ENCODE data around the gene NRL. TPM values are rescaled to one million over a fixed set of nuclear protein-coding genes. Genes with fewer than 3 reads are reported as not detected.

Gene NRL
- total RNA-seq, 1 experiment from 2014 or later: 0.87 TPM

DNA sequence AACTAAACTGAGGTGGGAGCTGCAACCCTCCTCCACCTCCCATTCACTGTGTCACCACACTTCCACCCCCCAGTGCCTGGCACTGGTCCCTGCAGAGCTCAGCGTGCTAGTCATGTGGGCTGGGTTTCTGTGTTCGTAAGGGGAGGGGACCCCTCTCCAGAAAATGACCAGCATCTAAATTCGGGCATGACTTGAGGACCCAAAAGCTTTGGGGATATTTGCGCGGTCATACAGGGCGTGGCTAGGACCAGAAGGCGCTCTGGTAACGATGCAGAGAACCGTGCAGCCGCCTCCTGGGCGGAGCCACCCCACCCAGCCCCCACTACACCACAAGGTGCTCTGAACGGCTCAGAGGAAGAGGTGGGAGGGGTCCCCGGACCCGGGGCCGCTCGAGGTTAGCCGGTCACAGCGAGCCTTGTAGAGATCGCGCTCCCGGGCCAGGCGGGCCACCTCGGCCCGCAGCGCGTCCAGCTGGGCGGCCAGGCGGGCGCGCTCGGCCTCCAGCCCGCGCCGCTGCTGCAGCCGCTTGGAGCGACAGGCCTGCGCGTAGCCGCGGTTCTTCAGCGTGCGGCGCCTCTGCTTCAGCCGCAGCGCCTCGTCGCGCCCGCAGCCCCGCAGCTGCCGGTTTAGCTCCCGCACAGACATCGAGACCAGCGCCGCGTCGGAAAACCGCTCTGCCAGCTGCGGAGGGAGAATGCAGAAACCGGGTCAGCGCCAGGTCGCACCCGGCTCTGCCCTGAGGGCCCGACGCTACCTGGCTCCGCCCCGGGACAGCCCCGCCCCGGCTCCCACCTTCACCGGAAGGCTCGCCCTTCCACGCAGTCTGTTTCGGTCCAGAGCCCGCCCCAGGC, 33.6 kb downstream of the NRL start:
- Histone ChIP-seq H3K27me3 (ENCODE audit: control insufficient read depth, insufficient read depth, low read length) (peaks cover 21% of the 10 kb centered on the region), H3K36me3 (replicated peaks; ENCODE audit: control insufficient read depth, insufficient read depth, low read length) (no peaks in the 10 kb centered on the region), H3K4me3 (ENCODE audit: insufficient read depth, low read depth, low read length) (peak overlapping the region; percentile 75)
- peak; percentile 94 for DNase-seq

DNA sequence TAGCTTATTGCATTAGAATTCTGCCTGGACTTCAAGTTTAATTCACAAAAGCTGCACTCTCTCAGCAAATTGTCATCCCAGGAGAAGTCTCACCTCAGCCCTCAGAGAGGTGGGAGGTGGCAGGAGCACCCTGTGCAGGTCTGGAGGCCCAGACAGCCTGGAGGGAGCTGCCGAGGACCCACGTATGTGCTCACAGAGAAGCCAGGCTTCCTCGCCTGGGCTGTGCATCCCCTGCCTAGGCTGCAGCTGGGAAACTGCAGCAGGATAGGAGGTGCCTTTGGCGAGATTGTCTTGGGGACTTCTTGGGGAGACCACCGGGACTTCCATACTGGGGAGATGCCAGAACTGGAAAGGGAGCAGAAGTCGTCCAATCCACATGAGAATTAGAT, 34.6 kb downstream of the NRL start:
- no peak overlapping the region for H3K4me3 ChIP-seq (ENCODE audit: insufficient read depth, low read depth, low read length)
- H3K36me3 ChIP-seq (replicated peaks; ENCODE audit: control insufficient read depth, insufficient read depth, low read length): no peaks in the 10 kb centered on the region
- H3K27me3 ChIP-seq (ENCODE audit: control insufficient read depth, insufficient read depth, low read length): peaks cover 19% of the 10 kb centered on the region
- no peak for DNase-seq

DNA sequence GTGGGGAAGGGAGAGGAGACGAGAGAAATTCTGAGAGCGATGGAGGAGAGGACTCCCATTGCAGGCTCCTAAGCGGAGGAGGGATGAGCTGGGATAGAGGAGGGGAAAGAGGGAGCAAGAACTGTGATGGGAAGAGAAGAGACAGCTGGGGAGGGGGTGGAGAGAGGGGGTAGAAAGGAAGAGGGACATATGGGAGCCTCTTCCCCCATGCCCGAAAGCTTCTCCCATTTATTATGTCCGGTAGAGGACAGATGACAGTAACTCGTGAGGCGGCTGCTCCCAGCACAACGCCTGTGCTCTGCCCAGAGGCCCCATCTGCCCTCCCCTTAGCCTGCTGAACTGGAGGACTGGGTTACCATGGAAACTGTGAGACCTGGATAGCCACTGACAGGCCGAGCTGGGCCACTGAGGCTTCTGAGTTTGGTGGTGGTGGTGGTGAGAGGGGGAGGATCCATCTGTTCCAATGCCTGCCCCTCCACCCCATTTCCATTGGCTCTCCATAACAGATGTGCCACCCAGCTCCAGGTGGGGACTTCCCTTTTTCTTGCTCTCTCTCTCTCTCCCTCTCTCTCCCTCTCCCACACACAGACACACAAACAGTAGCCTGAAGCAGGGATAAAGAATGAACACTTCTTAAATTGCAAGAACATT, 35.1 kb downstream of the NRL start:
- H3K27me3 ChIP-seq (ENCODE audit: control insufficient read depth, insufficient read depth, low read length): peaks cover 19% of the 10 kb centered on the region
- no peak overlapping the region for H3K4me3 ChIP-seq (ENCODE audit: insufficient read depth, low read depth, low read length)
- peak; percentile 91 for DNase-seq
- no peaks in the 10 kb centered on the region for H3K36me3 ChIP-seq (replicated peaks; ENCODE audit: control insufficient read depth, insufficient read depth, low read length)

DNA sequence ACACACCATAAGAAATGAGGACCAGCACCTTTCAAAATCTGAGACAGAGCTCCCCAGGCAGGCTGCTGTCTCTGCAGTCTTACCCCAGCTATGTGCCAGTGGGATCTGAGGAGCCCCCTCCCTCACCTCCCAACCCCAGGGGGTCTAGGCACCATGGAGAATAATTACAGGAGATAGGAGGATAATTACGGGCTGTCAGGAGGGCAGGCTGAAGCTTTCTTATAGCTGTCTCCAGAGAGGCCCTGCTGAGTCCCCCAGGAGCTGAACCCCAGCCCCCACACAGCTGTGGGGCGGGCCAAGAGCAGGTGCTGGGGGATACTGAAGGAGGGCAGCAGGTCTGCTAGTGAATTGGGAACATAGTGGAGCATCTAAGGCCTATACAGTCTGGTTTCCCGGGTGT, 36.6 kb downstream of the NRL start:
- DNase-seq: peak; percentile 48
- Histone ChIP-seq H3K36me3 (replicated peaks; ENCODE audit: control insufficient read depth, insufficient read depth, low read length) (no peaks in the 10 kb centered on the region), H3K27me3 (ENCODE audit: control insufficient read depth, insufficient read depth, low read length) (peaks cover 19% of the 10 kb centered on the region), H3K4me3 (ENCODE audit: insufficient read depth, low read depth, low read length) (no peak overlapping the region)

DNA sequence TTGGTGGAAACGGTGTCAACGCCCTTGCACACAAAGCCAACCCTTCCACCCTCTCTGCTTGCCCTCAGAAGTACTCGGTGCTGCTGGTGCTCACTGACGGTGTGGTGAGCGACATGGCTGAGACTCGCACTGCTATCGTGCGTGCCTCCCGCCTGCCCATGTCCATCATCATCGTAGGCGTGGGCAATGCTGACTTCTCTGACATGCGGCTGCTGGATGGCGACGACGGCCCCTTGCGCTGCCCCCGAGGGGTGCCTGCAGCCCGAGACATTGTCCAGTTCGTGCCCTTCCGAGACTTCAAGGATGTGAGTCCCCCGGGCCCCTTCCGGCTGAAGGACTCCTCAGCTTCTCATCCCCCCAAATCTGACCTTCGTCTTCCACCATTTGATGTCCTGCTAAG, 37.7 kb downstream of the NRL start:
- DNase-seq: no peak
- Histone ChIP-seq H3K36me3 (replicated peaks; ENCODE audit: control insufficient read depth, insufficient read depth, low read length) (no peaks in the 10 kb centered on the region), H3K4me3 (ENCODE audit: insufficient read depth, low read depth, low read length) (no peak overlapping the region), H3K27me3 (ENCODE audit: control insufficient read depth, insufficient read depth, low read length) (peaks cover 11% of the 10 kb centered on the region; the same call in 1 of the 2 replicates)

DNA sequence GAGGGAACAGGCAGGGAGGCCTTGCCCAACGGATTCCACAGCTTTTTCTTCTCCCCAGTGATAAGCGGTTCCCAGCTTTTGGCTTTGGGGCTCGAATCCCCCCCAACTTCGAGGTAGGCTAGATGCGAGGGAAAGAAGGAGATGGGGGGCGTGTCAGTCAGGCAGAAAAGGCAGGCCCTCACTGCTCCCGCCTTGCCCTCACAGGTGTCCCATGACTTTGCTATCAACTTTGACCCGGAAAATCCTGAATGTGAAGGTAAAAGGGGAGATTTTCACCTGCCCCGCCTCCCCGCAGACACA, 38.5 kb downstream of the NRL start:
- Histone ChIP-seq H3K36me3 (replicated peaks; ENCODE audit: control insufficient read depth, insufficient read depth, low read length) (no peaks in the 10 kb centered on the region), H3K4me3 (ENCODE audit: insufficient read depth, low read depth, low read length) (no peak overlapping the region), H3K27me3 (ENCODE audit: control insufficient read depth, insufficient read depth, low read length) (peaks cover 4% of the 10 kb centered on the region; the same call in 1 of the 2 replicates)
- DNase-seq: peak; percentile 53

DNA sequence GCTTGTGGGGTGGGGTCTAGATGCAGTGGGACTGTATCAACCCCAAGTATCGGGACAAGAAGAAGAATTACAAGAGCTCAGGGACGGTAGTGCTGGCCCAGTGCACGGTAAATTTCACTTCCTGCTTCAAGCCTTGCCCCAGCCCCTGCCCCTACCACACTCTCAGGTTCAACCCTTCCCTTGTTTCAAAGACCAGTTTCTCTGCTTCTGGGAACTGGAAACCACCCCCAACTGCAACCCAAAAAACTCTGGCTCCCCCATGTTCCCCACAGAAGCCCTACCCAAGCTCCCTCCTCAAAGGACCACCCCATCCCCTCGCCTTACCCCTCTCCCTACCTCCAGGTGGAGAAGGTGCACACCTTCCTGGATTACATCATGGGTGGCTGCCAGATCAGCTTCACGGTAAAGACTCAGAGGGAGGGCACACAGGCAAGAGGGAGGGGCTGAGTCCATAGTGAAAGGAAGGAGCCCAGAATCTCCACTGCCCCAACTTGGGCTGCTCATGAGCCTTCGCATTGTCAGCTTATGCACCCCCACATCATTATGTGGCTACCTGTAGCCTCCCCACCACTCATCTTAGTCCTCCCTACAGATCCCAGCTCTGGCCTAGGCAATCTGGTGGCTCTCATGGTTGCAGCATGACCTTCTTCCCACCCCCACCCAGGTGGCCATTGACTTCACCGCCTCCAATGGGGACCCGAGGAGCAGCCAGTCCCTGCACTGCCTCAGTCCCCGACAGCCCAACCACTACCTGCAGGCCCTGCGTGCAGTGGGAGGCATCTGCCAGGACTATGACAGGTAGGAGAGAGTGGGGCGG, 39.1 kb downstream of the NRL start:
- no peaks in the 10 kb centered on the region for H3K36me3 ChIP-seq (replicated peaks; ENCODE audit: control insufficient read depth, insufficient read depth, low read length)
- H3K27me3 ChIP-seq (ENCODE audit: control insufficient read depth, insufficient read depth, low read length): peaks cover 4% of the 10 kb centered on the region; the same call in 1 of the 2 replicates
- H3K4me3 ChIP-seq (ENCODE audit: insufficient read depth, low read depth, low read length): no peak overlapping the region
- peak; percentile 52 for DNase-seq

DNA sequence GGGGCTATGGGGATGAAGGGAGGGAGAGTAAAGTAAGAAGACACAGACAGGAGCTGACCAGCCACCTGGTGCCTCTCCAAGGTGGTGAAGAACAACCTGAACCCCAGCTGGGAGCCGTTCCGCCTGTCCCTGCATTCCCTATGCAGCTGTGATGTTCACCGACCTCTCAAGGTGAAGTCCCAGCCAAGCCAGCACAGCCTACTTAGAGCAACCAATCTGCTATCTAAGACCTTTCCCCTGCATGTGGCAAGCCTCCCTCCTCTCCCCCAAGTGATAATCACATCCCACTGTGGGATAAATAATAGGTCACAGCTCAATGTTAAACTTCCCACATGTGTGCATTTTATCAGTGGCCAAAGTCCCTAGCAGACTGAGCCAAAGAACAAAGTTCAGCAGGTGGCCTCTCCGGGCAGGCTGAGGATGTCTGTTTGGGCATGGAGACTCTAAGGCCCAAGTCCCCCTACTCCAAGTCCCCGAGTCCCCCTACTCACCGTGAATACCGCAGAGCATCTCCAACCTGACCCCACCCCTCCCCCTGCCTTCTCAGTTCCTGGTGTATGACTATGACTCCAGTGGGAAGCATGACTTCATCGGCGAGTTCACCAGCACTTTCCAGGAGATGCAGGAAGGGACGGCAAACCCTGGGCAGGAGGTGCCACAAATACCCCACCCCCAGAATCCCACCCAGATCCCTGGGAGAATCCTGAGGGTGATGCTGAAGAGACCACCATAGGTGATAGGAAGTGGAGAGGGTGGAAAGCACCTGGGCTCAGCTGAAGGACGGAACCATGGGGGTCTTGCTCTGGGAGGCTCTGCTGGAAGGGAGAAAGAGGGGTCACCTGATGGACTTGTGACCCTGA, 39.9 kb downstream of the NRL start:
- Histone ChIP-seq H3K4me3 (ENCODE audit: insufficient read depth, low read depth, low read length) (no peak overlapping the region), H3K27me3 (ENCODE audit: control insufficient read depth, insufficient read depth, low read length) (no peaks in the 10 kb centered on the region; the same call in 1 of the 2 replicates), H3K36me3 (replicated peaks; ENCODE audit: control insufficient read depth, insufficient read depth, low read length) (no peaks in the 10 kb centered on the region)
- no peak for DNase-seq

DNA sequence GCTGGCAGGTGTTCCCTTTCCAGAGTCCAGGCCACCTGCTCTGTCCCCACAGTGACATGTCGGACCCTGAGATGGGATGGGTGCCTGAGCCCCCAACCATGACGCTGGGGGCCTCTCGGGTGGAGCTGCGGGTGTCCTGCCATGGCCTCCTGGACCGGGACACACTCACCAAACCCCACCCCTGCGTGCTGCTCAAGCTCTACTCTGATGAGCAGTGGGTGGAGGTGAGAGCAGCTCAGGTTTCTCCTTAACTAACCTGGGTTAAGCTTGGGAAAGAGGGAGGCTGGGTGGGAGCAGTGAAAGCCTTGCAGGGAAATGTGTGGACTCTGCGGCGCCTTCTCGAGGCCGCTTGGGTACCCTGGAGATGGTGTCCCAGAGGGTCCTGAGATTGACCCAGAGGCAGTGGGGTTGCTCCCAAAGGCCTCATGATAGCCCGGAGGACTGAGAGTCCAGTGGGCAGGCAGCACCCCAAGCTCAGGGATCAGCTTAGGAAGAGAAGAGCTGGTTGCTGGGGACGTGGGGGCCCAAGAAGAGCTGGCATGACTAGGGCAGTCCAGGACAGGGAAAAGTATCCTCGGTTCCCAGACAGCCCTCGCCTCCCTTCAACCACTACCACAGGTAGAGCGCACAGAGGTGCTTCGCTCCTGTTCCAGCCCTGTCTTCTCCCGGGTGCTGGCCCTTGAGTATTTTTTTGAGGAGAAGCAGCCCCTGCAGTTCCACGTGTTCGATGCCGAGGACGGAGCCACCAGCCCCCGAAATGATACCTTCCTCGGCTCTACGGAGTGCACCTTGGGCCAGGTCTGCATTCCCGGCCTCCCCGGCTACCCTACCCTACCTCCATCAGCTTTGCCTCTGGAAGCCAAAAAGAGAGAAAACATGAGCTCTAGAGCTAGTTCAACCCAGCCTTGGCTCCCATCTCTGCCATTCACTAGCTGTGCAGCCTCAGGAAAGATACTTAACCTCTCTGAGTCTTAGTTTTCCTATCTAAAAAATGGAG, 41.6 kb downstream of the NRL start:
- H3K36me3 ChIP-seq (replicated peaks; ENCODE audit: control insufficient read depth, insufficient read depth, low read length): no peaks in the 10 kb centered on the region
- H3K27me3 ChIP-seq (ENCODE audit: control insufficient read depth, insufficient read depth, low read length): no peaks in the 10 kb centered on the region
- DNase-seq: peak; percentile 56

DNA sequence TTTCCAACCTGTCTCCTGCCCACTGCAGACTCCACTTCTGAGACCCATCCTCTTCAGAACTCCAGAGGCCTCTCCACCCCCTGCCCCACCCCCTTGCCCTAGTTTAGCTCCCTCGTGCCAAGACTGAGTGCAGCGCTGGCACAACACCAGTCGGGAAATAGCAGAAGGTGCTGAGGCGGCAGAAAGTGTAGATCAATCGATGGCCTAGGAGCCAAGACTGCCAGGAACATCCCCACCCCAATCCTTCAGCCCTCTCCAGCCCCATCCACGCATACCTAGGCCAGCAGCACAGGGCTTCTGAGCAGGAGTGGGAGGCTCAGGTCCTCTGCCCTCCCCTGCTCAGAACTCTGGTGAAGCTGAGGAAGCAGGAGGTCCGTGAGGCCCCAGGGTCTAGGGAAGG, 42.3 kb downstream of the NRL start:
- Histone ChIP-seq H3K4me3 (ENCODE audit: insufficient read depth, low read depth, low read length) (no peak overlapping the region), H3K27me3 (ENCODE audit: control insufficient read depth, insufficient read depth, low read length) (no peaks in the 10 kb centered on the region), H3K36me3 (replicated peaks; ENCODE audit: control insufficient read depth, insufficient read depth, low read length) (no peaks in the 10 kb centered on the region)
- DNase-seq: no peak

More for the DNA sequence above, 41.6 kb downstream of the NRL start:
- H3K4me3 ChIP-seq (ENCODE audit: insufficient read depth, low read depth, low read length): no peak overlapping the region

DNA sequence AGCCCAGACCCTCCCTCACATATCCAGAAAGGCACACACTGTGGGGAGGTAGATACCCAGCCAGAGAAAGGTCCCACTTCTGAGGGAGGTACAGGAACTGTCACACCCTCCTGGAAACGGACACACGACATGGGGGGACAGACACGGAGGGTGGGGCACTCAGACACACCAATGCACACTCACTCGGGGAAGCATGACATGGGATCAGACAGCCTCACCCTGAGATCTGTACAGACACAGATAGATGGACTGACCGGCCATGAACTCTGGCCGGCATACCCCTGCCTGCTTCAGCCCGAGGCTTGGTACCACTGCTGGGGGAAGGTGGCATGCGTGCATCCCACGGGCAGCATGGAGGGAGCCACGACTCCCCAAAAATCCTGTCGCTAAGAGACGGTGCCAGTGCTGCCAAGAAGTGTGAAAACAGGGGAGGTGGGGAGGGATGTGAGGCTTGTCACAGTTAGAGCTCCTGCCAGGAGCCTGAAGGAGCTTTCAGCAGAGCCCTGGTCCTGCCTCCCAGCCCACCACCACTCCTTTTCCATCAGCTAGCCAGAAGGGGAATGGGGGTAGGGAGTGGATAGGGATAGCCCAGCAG, 42.8 kb downstream of the NRL start:
- H3K27me3 ChIP-seq (ENCODE audit: control insufficient read depth, insufficient read depth, low read length): no peaks in the 10 kb centered on the region
- H3K36me3 ChIP-seq (replicated peaks; ENCODE audit: control insufficient read depth, insufficient read depth, low read length): no peaks in the 10 kb centered on the region
- no peak overlapping the region for H3K4me3 ChIP-seq (ENCODE audit: insufficient read depth, low read depth, low read length)
- no peak for DNase-seq

DNA sequence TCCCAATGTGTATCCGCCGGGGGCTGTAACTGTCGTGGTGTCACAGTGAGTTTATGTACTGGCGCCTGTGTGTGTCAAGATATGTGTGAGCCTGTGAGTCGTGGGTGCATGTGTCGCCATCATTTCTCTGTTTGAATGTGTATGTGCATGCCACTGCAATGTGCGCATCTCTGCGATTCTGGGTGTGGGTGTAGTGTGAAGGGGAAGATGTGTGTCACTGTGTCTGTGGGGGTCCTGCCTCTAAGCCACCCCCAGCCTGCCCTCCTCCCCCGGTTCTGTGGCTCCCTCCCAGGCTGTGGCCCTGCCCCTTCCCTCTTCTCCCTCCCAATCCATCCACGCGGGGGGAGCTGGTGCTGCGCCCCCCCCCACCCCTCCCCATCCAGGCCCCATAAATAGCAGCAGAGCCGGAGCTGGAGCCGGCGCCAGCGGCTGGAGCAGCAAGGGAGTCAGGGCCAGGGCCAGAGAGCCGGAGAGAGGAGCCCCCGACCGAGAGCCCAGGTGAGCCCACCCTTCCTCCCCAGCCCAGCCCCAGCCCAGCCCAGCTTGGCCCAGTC, 43.5 kb downstream of the NRL start, which contains the start of gene CPNE6:
CPNE6 (plus strand) TSS at position 419 of the 554 bp plus-strand sequence. CDS start 1,375 bp downstream, outside the sequence.
- Histone ChIP-seq H3K27me3 (ENCODE audit: control insufficient read depth, insufficient read depth, low read length) (no peaks in the 10 kb centered on the region), H3K36me3 (replicated peaks; ENCODE audit: control insufficient read depth, insufficient read depth, low read length) (no peaks in the 10 kb centered on the region), H3K4me3 (ENCODE audit: insufficient read depth, low read depth, low read length) (no peak within 1 kb of the TSS)
- no peak for DNase-seq

Measured in H7 (cell line).